Activated CD4-positive, alpha-beta T cell treated with anti-CD3 and anti-CD28 coated beads for 36 hours (primary cell): ENCODE measurements around the gene NR3C2. TPM values are rescaled to one million over a fixed set of nuclear protein-coding genes. Genes with fewer than 3 reads are reported as not detected.
A peak's percentile ranks its signal among the peaks of the same experiment; 100 is the strongest.

Experiments used
- ATAC-seq: fragments of 200-7000 bp; cut with Tn5 transposase; one replicate; pipeline ENCODE4 v1.10.0; 2021; ENCODE audit warnings: mild to moderate bottlenecking, moderate library complexity
- CTCF ChIA-PET: fragments of 350-600 bp; sonication (Branson Sonifier 250); formaldehyde crosslinking; loops from one replicate; lab custom pipeline; 2021; ENCODE audit warnings: antibody characterized with exemption; lab: Charles Lee
- POLR2A ChIA-PET: fragments of 350-600 bp; sonication (Branson Sonifier 250); formaldehyde crosslinking; loops from one replicate; lab custom pipeline; 2021; ENCODE audit warnings: antibody characterized with exemption, inconsistent platforms; lab: Charles Lee
- DNase-seq: peaks from one replicate; pipeline ENCODE4 v3.0.0-alpha.2; 2020
- H3K27ac Mint-ChIP-seq: one replicate; pipeline ENCODE4 v1.8.0; 2021; ENCODE audit warnings: mixed read lengths
- H3K27me3 Mint-ChIP-seq: one replicate; pipeline ENCODE4 v1.8.0; 2021; ENCODE audit warnings: mixed read lengths
- H3K36me3 Mint-ChIP-seq: one replicate; pipeline ENCODE4 v1.8.0; 2021; ENCODE audit warnings: low read depth, mixed read lengths
- H3K4me1 Mint-ChIP-seq: one replicate; pipeline ENCODE4 v1.8.0; 2021; ENCODE audit warnings: mixed read lengths
- H3K4me3 Mint-ChIP-seq: one replicate; pipeline ENCODE4 v1.8.0; 2021; ENCODE audit warnings: mild to moderate bottlenecking, moderate library complexity, mixed read lengths
- H3K9me3 Mint-ChIP-seq: one replicate; pipeline ENCODE4 v1.8.0; 2021; ENCODE audit warnings: low read depth, mixed read lengths
- intact Hi-C, 2 experiments: fragments of 100-400 bp; cut with DNase I in 1 of 2; cut with micrococcal nuclease in 1 of 2; formaldehyde crosslinking; loops; one replicate each; pipeline versions ENCODE4 v1.14.2 to v1.15.1; 2022 to 2024; cut with DNase I, micrococcal nuclease
- total RNA-seq, 2 experiments: library from RNA; stranded (reverse); gene quantifications; one replicate each; pipeline ENCODE4 v1.2.3, GENCODE V29; 2021

NR3C2 gene
- total RNA-seq, 2 experiments from 2014 or later = 3.7 to 5.8 TPM

DNA sequence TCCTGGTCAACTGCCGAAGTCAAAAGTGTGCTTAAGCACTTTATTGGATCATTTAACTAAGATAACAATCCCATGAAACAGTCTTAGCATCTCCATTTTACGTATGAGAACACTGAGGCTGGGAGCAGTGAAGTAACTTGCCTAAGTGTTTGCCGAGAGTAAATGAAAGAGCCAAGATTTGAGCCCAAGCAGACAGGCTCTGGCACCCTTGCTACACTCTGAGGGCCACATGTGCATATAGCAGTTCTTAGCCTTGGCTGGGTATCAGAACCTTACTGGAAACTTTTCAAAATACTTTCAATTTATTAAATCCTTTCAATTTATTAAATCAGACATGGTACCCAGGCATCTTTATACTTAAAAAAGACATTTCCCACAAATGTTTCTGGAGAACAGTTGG is 225.9 kb downstream of the NR3C2 start:
- peaks cover 2% of the 10 kb centered on the region for H3K36me3 Mint-ChIP-seq
- ATAC-seq (peak; percentile 13), DNase-seq (no peak)
- H3K9me3 Mint-ChIP-seq = no peaks in the 10 kb centered on the region
- H3K27ac Mint-ChIP-seq = peak overlapping the region; percentile 79
- H3K27me3 Mint-ChIP-seq = no peaks in the 10 kb centered on the region
- peaks cover 24% of the 10 kb centered on the region for H3K4me1 Mint-ChIP-seq
- peak overlapping the region; percentile 62 for H3K4me3 Mint-ChIP-seq
- POLR2A ChIA-PET = no interaction called here
- intact Hi-C loops = no loop called here
- CTCF ChIA-PET = interaction anchor here (1.1 kb wide), 1 partner anchor 10 kb away, joined by 3 read pairs; no protein-coding TSS in a partner anchor

DNA sequence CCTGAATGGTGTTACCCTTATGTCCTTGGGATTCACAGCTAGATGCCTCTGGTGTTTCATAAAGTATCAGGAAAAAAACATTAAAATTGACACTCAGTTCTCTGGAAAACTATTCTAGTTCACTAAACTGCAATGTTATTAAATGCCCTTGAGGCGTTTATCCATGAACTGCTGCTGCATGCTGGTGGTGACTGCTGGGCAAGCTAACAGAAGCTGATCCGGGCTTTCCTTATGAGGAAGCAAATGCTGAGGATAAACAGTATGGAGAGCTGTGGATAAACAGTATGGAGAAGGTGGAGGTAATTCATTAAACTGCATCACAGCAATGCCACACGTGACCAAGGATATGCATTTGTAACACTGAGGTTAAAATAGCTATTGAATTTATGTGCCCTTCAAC is 227.0 kb downstream of the NR3C2 start:
- peaks cover 24% of the 10 kb centered on the region for H3K4me1 Mint-ChIP-seq
- ChIA-PET CTCF (interaction anchor here (0.6 to 0.7 kb wide), 2 partner anchors 137 to 230 kb away, joined by 3 read pairs; no protein-coding TSS in a partner anchor), POLR2A (interaction anchor here (0.6 kb wide), 1 partner anchor 231 kb away, joined by 4 read pairs; no protein-coding TSS in a partner anchor)
- ATAC-seq (no peak), DNase-seq (no peak)
- no peak overlapping the region for H3K27ac Mint-ChIP-seq
- no peaks in the 10 kb centered on the region for H3K27me3 Mint-ChIP-seq
- intact Hi-C loops = no loop called here
- H3K9me3 Mint-ChIP-seq = no peaks in the 10 kb centered on the region
- H3K36me3 Mint-ChIP-seq = no peaks in the 10 kb centered on the region
- H3K4me3 Mint-ChIP-seq = no peak overlapping the region

DNA sequence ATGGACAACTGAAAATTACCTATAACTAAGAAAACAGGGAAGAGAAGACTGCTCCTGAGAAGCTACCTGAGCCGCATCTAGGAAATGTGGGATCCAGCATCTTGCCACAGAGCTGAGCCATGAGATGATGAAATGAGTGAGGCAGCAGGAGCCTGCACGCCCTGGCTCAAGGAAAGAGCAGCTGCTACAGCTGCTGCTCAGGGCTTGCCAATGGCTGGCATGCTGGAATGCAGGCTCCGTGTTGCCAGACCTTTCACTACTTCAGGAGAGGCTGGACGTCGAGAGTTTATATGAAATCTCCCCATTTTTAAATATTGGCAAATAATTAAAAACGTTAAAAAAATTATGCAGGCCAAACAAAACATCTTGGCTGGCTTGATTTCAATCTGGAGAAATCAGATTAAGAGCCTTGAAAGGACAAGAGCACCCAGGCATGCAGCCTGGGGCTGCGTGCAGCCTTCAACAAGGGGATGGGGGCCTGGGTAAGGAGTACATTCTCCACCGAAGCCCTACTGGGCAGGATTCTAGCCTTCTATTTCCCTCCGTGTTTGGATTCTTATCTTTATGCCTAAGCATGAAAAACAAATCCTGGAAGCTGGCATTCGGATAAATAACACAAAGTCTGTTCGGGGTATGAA is 227.6 kb downstream of the NR3C2 start:
- ChIA-PET CTCF (interaction anchor here (0.6 to 1.5 kb wide), 3 partner anchors 24 to 230 kb away, joined by 3 read pairs; no protein-coding TSS in a partner anchor), POLR2A (no interaction called here)
- ATAC-seq (no peak), DNase-seq (no peak)
- Mint-ChIP-seq H3K27ac (no peak overlapping the region), H3K4me3 (no peak overlapping the region), H3K36me3 (no peaks in the 10 kb centered on the region), H3K27me3 (no peaks in the 10 kb centered on the region), H3K4me1 (peaks cover 24% of the 10 kb centered on the region), H3K9me3 (no peaks in the 10 kb centered on the region)
- intact Hi-C loops = no loop called here

DNA sequence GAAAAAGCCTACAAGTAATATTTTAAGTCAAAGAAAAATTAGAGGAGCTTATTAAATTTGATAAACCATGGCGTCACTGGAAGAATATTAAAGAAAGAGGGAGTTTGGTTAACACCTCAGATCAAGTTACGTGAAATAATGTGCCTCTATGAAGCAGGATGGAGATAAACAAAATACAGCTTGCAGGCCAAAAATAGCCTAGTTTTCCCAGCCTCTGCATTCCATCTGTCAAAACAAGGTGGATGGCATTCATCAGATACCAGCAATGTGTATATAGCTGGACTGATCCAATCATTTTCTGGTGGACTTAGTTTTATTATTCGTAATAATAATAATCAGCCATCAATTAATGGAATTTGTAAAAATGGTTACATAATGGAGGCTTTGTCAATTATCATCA is 230.7 kb downstream of the NR3C2 start:
- intact Hi-C loops = no loop called here
- no peak for DNase-seq
- ATAC-seq = no peak
- no peaks in the 10 kb centered on the region for H3K9me3 Mint-ChIP-seq
- H3K27ac Mint-ChIP-seq = no peak overlapping the region
- H3K27me3 Mint-ChIP-seq = no peaks in the 10 kb centered on the region
- ChIA-PET POLR2A (no interaction called here), CTCF (interaction anchor here (1.0 kb wide), 1 partner anchor 11 kb away, joined by 3 read pairs; no protein-coding TSS in a partner anchor)
- H3K4me1 Mint-ChIP-seq = no peaks in the 10 kb centered on the region
- no peaks in the 10 kb centered on the region for H3K36me3 Mint-ChIP-seq
- H3K4me3 Mint-ChIP-seq = no peak overlapping the region

DNA sequence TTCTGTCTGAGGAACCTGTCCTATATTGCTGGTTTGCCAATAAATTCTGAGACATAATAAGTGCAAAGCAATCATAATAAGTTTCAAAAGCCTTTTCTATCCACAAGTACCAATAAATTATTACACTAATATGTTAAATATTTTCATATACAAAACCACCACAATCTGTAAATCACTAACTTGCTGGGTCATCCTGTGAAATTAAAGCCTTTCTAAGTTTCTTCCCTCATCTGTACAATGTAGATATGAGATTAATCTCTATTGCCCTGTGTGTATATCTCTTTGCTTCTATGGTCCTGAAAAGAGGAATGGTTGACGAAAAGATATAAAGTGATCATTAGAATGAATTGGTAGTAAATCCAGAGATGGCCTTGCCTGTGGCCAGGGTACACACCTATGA is 231.6 kb downstream of the NR3C2 start:
- Mint-ChIP-seq H3K4me1 (no peaks in the 10 kb centered on the region), H3K36me3 (no peaks in the 10 kb centered on the region), H3K27me3 (no peaks in the 10 kb centered on the region), H3K9me3 (no peaks in the 10 kb centered on the region), H3K27ac (no peak overlapping the region), H3K4me3 (no peak overlapping the region)
- ATAC-seq = no peak
- ChIA-PET CTCF (no interaction called here), POLR2A (no interaction called here)
- no peak for DNase-seq
- intact Hi-C loops = no loop called here

DNA sequence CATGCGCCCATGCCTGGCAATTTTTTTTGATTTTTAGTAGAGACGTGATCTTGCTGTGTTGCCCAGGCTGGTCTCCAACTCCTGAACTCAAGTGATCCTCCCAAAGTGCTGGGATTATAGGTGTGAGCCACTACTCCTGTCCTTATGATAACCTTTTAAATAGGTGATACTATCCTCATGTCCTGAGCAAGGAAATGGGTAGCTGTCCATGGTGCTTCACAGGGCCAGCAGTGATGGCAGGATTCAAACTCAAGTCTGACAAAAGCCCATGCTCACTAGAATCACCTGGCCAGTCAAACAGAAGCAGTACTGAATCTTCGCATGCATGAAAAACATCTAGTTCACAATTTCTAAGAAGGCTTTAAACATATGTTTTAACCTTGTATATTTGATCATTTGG is 235.1 kb downstream of the NR3C2 start:
- Mint-ChIP-seq H3K9me3 (no peaks in the 10 kb centered on the region), H3K36me3 (no peaks in the 10 kb centered on the region), H3K27me3 (no peaks in the 10 kb centered on the region), H3K4me3 (no peak overlapping the region), H3K4me1 (no peaks in the 10 kb centered on the region), H3K27ac (no peak overlapping the region)
- CTCF ChIA-PET = interaction anchor here (0.9 to 1.4 kb wide), 2 partner anchors 10 to 17 kb away, joined by 3 read pairs; no protein-coding TSS in a partner anchor
- POLR2A ChIA-PET = no interaction called here
- DNase-seq (peak; percentile 9), ATAC-seq (no peak)
- intact Hi-C loops = no loop called here

DNA sequence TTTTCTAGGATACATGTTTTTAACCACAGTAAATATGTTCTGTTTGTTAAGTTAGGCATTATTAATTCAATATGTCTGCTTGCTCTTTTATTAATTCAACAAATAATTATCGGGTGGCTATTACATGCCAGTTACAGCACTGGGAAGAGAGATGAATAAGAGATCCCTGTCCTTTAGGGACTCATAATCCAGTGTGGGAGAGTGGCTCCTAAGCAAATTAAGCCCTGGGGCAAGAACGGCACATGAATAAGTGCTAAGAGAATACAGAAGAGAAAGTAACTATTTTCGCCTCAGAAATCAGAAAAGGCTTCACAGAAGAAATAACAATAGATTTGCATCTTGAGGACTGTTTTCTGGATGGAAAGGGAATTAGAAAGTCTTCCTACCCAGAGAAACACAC is 236.7 kb downstream of the NR3C2 start:
- no peak overlapping the region for H3K27ac Mint-ChIP-seq
- no peak for DNase-seq
- intact Hi-C loops = no loop called here
- peaks cover 2% of the 10 kb centered on the region for H3K36me3 Mint-ChIP-seq
- CTCF ChIA-PET = interaction anchor here (0.6 kb wide), 1 partner anchor 8 kb away, joined by 3 read pairs; no protein-coding TSS in a partner anchor
- H3K4me1 Mint-ChIP-seq = no peaks in the 10 kb centered on the region
- H3K9me3 Mint-ChIP-seq = no peaks in the 10 kb centered on the region
- POLR2A ChIA-PET = no interaction called here
- no peak overlapping the region for H3K4me3 Mint-ChIP-seq
- H3K27me3 Mint-ChIP-seq = no peaks in the 10 kb centered on the region
- no peak for ATAC-seq

DNA sequence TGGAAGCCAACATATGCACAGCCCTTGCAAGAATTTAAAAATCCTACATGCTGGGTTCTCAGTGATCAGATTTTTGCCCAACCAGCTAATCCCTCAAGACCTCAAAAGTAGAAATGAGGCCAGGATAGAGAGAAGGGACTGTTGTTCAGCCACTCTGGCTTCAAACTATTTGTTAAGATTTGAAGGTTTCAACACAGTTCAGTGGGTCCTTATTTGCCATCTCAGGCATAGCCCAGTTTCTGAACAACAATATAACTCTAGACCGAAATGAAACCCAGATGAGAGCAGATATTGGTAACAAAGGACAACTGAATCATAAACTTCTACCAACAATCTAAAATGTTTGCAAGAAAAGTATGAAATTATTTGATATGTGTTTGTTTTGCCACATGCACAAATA is 237.3 kb downstream of the NR3C2 start:
- Mint-ChIP-seq H3K9me3 (no peaks in the 10 kb centered on the region), H3K27ac (no peak overlapping the region), H3K27me3 (no peaks in the 10 kb centered on the region), H3K4me1 (no peaks in the 10 kb centered on the region), H3K4me3 (no peak overlapping the region), H3K36me3 (peaks cover 2% of the 10 kb centered on the region)
- intact Hi-C loops = no loop called here
- no peak for ATAC-seq
- ChIA-PET CTCF (interaction anchor here (0.5 to 0.6 kb wide), 2 partner anchors 9 to 1832 kb away, joined by 3 to 4 read pairs; no protein-coding TSS in a partner anchor), POLR2A (no interaction called here)
- DNase-seq = no peak

DNA sequence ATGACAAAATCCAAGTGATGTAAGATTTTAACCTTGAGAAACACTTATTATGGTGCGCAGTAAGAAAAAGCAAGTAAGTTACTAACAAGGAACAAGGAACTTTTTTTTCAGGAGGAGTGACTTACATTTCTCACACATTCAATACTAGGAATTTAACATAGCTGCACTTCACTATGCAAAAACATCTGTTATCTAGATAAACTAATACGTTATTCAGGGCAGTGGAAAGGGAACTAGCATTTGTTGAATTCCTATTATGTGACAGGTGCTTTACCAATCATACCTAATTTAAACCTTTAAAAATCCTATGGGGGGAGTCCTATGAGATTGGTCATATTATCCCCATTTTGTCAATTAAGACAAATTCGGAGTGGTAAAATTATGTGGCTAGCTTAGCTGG is 238.0 kb downstream of the NR3C2 start:
- Mint-ChIP-seq H3K4me3 (no peak overlapping the region), H3K27ac (no peak overlapping the region), H3K36me3 (peaks cover 2% of the 10 kb centered on the region), H3K27me3 (no peaks in the 10 kb centered on the region), H3K9me3 (no peaks in the 10 kb centered on the region), H3K4me1 (no peaks in the 10 kb centered on the region)
- ChIA-PET CTCF (interaction anchor here (0.5 kb wide), 1 partner anchor 1832 kb away, joined by 4 read pairs; no protein-coding TSS in a partner anchor), POLR2A (no interaction called here)
- DNase-seq = no peak
- ATAC-seq = no peak
- intact Hi-C loops = no loop called here

DNA sequence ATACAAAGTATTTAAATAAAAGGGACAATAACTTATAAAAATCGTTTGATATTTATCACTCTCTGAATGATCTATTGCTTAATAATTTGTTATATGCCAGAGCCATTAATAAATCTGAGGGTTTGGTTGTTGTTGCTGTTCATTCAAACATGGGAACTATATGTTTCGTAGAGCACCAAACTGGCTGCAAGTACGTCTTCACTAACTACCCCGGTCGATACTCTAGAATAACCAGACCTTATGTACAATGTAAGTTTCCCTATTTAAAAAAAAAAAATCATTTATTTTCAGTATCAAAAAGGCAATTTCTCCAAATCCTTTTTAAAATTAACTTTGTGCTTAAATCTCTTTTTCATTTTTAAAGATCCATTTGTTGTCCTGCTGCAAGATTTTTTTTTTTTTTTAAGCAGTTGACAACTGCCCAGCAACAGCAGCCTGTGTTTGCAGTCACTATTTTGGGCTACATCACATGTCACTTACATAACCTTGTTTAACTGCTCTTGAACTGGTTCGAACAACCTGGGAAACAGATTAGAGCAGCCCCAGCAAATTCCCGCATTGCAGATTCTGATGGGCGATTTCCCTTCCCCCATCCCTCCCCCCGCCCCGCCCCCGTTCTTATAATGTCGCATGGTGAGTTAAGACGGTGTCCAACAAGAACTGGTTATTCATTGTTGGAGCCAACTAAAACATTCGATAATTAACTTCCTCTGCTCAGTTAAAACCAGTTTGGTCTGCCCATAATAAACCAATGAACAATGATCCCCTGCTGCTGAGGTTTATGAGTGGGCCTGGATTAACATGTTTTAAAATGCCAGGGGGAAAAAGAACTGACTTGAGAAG is 238.9 kb downstream of the NR3C2 start:
- ChIA-PET POLR2A (no interaction called here), CTCF (no interaction called here)
- H3K4me3 Mint-ChIP-seq = no peak overlapping the region
- ATAC-seq = no peak
- H3K27me3 Mint-ChIP-seq = no peaks in the 10 kb centered on the region
- intact Hi-C loops = no loop called here
- no peak overlapping the region for H3K27ac Mint-ChIP-seq
- DNase-seq = no peak
- no peaks in the 10 kb centered on the region for H3K4me1 Mint-ChIP-seq
- peaks cover 2% of the 10 kb centered on the region for H3K36me3 Mint-ChIP-seq
- no peaks in the 10 kb centered on the region for H3K9me3 Mint-ChIP-seq

DNA sequence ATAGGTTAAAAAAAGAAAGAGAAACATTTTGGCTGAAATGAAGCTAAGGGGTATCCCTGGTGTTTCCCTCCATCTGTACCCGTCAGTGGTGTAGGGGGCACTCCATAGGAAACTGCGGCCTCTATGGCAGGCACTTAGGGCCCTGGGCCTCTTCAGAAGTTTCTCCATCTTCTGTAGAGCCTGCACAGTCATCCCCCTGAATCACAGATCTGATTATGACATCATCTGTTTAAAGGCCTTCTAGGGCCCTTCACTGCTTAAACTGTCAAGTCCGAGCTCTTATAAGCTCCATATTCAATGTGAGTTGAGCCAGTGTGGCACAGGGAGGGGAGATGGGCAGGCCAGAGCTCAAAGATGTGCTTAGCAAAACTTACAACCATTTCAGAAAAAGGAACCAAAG is 241.3 kb downstream of the NR3C2 start:
- ChIA-PET POLR2A (no interaction called here), CTCF (interaction anchor here (1.0 kb wide), 1 partner anchor 11 kb away, joined by 3 read pairs; no protein-coding TSS in a partner anchor)
- H3K4me3 Mint-ChIP-seq = no peak overlapping the region
- no peak overlapping the region for H3K27ac Mint-ChIP-seq
- H3K4me1 Mint-ChIP-seq = no peaks in the 10 kb centered on the region
- DNase-seq = no peak
- H3K27me3 Mint-ChIP-seq = no peaks in the 10 kb centered on the region
- no peak for ATAC-seq
- peaks cover 2% of the 10 kb centered on the region for H3K36me3 Mint-ChIP-seq
- H3K9me3 Mint-ChIP-seq = no peaks in the 10 kb centered on the region
- intact Hi-C loops = no loop called here
